Sigmoid colon (tissue), 4 donors: ENCODE data around the gene IGF2R.

Source experiments
- CTCF ChIP-seq, 4 experiments: fragments of 450-650 bp in 3 of 4; fragments of 200-600 bp in 1 of 4; IDR thresholded peaks; one replicate each; pipeline ENCODE4 v1.5.1; 2016 to 2019; ENCODE audit warnings: antibody characterized with exemption in 4 of 4, mild to moderate bottlenecking in 3 of 4, moderate library complexity in 2 of 4
- EP300 ChIP-seq, 4 donors: sonication (generic); formaldehyde crosslinking; IDR thresholded peaks; one replicate each; pipeline ENCODE4 v1.6.1; 2017; ENCODE audit warnings: antibody characterized with exemption in 4 of 4
- POLR2A ChIP-seq, 2 donors: fragments of 450-650 bp; IDR thresholded peaks; one replicate each; pipeline ENCODE4 v1.6.1; 2016; ENCODE audit warnings: antibody characterized with exemption in 2 of 2, mild to moderate bottlenecking in 2 of 2, moderate library complexity in 2 of 2
- POLR2AphosphoS5 ChIP-seq, 4 donors: sonication (generic); formaldehyde crosslinking; IDR thresholded peaks; one replicate each; pipeline ENCODE4 v1.6.1; 2017; ENCODE audit warnings: antibody characterized with exemption in 4 of 4

DNA sequence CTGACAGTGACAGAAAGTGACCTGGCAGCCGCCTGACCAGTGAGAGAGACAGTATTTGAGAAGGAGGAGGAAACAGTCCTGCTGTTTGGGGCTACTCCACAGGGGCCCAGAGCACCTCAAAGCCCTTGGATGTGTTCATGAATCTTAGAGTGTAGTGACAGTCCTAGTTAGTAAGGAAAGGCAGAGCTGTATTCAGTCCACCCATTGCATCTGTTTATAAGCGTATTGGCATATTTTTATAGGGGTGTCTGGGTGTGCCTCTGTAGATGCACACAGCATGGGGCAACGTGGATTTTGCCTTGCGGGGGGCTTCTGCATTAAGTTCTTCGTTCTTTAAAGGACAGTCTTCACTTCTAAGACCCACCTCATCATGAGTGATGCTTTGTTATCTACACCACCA lies 108.1 kb downstream of the IGF2R start:
- TF ChIP-seq CTCF (IDR thresholded peaks at IDR 0.05) (no peak), POLR2A (IDR thresholded peaks at IDR 0.05) (no peak), EP300 (IDR thresholded peaks at IDR 0.05) (no peak), POLR2AphosphoS5 (IDR thresholded peaks at IDR 0.05) (no peak)
